Loucy (cell line): ENCODE measurements around the gene PKHD1.

ENCODE experiments used
- CTCF ChIP-seq: fragments of 200-600 bp; sonication (generic); conservative IDR thresholded peaks from 2 replicates; pipeline ENCODE4 v1.5.1; 2014; ENCODE audit warnings: mild to moderate bottlenecking, antibody characterized with exemption, low read length
- EZH2phosphoT487 ChIP-seq: fragments of 200-600 bp; IDR thresholded peaks from 2 replicates; pipeline ENCODE4 v1.6.1; 2018; ENCODE audit warnings: antibody characterized with exemption, mild to moderate bottlenecking, moderate library complexity, borderline replicate concordance

GRCh38 chr6:52045481-52045880 lies 41.9 kb downstream of the PKHD1 start:
- TF ChIP-seq CTCF (no peak), EZH2phosphoT487 (no peak)
